Subcutaneous abdominal adipose tissue (tissue), 5 donors: ENCODE results near the gene DBH.
"Not testable (repeated sequence)": the region's sequence is repeated elsewhere in the genome, so short reads cannot be mapped to it uniquely, and the experiment has no call there.

Source experiments
- H3K27ac ChIP-seq: one replicate; pipeline ENCODE4 v1.7.0; 2013; ENCODE audit warnings: low read depth, mild to moderate bottlenecking, inconsistent platforms, low read length, moderate library complexity
- H3K27me3 ChIP-seq, 5 donors: one replicate each; pipeline ENCODE4 v1.7.0; 2013; ENCODE audit warnings: low read length in 5 of 5, inconsistent platforms in 1 of 5; ENCODE audit not compliant: control insufficient read depth in 5 of 5, insufficient read depth in 4 of 5
- H3K36me3 ChIP-seq, 5 donors: one replicate each; pipeline ENCODE4 v1.7.0; 2013; ENCODE audit warnings: low read length in 5 of 5; ENCODE audit not compliant: control insufficient read depth in 5 of 5, insufficient read depth in 5 of 5
- H3K4me1 ChIP-seq, 5 donors: one replicate each; pipeline ENCODE4 v1.7.0; 2013; ENCODE audit warnings: low read length in 5 of 5, mild to moderate bottlenecking in 3 of 5, moderate library complexity in 1 of 5; ENCODE audit not compliant: control insufficient read depth in 5 of 5, insufficient read depth in 5 of 5
- H3K4me3 ChIP-seq, 5 donors: one replicate each; pipeline ENCODE4 v1.7.0; 2013; ENCODE audit warnings: low read length in 5 of 5, low read depth in 1 of 5
- H3K9ac ChIP-seq, 5 donors: one replicate each; pipeline ENCODE4 v1.7.0; 2013; ENCODE audit warnings: low read length in 5 of 5, mild to moderate bottlenecking in 4 of 5, moderate library complexity in 3 of 5
- H3K9me3 ChIP-seq, 5 donors: one replicate each; pipeline ENCODE4 v1.7.0; 2013; ENCODE audit warnings: low read length in 5 of 5; ENCODE audit not compliant: control insufficient read depth in 5 of 5
- donor health status: healthy.
- donor health status: healthy.
- donor health status: healthy.
- donor health status: healthy.
- donor health status: healthy.

DBH gene

DNA sequence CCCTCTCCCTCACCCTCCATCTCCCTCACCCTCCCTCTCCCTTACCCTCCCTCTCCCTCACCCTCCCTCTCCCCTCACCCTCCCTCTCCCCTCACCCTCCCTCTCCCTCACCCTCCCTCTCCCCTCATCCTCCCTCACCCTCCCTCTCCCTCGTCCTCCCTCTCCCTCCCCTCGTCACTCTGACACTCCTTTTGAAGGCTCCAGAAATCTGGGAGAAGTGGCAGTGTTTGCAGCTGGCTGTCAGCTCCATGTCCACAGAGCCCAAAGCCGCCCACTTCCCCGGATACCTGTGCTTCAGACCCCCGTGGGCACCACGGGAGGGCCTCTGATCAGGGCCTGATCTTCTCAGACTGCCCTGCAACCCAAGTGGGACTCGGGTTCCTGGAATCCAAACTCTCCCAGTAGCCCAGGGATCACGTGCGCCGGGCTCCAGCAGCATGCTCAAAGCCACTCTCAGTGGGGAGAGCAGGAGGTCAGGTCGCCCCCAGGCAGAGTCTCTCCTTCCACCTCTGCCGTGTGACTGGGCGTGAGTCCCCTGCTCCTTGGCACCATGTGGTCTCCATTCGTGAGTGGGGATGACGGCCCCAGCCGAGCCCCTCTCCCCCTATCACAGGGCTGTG is 33.1 kb downstream of the DBH start:
- no peak overlapping the region for H3K9ac ChIP-seq
- no peak overlapping the region for H3K4me3 ChIP-seq
- H3K9me3 ChIP-seq = peaks cover 0 to 6% (median 5%) of the 10 kb centered on the region in 5 donors
- peaks cover 0 to 9% (median 4%) of the 10 kb centered on the region in 5 donors for H3K4me1 ChIP-seq
- H3K27me3 ChIP-seq = peaks cover 3 to 11% (median 7%) of the 10 kb centered on the region in 5 donors
- H3K36me3 ChIP-seq = no peaks in the 10 kb centered on the region
- H3K27ac ChIP-seq = no peak overlapping the region

DNA sequence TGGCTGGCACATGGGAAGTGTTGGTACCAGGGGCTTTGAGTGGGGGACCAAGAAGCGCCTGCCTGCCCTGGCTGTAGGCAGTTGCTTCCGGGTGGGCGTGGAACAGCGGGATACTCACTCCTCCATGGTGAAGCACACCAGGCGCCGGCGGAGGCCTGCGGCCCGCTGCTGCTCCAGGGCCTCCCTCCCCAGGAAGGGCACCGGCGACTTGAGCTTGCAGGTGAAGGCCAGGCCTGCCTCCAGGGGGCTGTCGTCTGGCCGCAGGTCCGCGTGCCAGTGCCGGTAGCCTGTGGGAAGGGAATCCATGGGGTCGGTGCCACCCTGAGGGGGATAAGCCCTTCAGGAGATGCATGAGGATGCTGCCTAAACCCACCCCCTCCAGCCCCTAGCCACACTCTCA is 34.3 kb downstream of the DBH start:
- Histone ChIP-seq H3K4me3 (no peak overlapping the region), H3K27ac (no peak overlapping the region), H3K9me3 (peaks cover 0 to 6% (median 5%) of the 10 kb centered on the region in 5 donors), H3K9ac (no peak overlapping the region), H3K36me3 (no peaks in the 10 kb centered on the region), H3K4me1 (peaks cover 0 to 9% (median 4%) of the 10 kb centered on the region in 5 donors), H3K27me3 (peaks cover 3 to 11% (median 7%) of the 10 kb centered on the region in 5 donors)

DNA sequence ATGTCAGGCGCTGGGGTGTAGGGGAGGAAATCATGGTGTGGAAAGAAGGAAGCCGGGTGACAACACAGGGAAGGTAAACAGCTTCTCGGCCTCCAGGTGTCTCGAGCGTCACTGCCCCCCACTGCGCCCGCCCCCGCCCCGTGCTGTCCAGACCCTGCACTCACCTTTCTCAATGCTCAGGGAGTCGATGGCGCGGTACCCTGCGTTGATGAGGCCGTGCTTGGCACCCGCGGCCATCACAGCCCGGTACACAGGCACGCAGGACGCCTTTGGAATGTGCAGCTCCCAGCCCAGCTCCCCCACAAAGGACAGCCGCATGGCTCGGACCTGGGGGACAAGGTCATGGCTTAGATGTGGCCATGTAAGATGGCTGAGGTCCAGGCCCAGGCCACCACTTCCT is 35.2 kb downstream of the DBH start:
- H3K9ac ChIP-seq = no peak overlapping the region
- peaks cover 0 to 9% (median 4%) of the 10 kb centered on the region in 5 donors for H3K4me1 ChIP-seq
- H3K36me3 ChIP-seq = no peaks in the 10 kb centered on the region
- peaks cover 3 to 11% (median 5%) of the 10 kb centered on the region in 5 donors for H3K27me3 ChIP-seq
- no peak overlapping the region for H3K4me3 ChIP-seq
- H3K27ac ChIP-seq = no peak overlapping the region
- peaks cover 0 to 6% (median 5%) of the 10 kb centered on the region in 5 donors for H3K9me3 ChIP-seq

DNA sequence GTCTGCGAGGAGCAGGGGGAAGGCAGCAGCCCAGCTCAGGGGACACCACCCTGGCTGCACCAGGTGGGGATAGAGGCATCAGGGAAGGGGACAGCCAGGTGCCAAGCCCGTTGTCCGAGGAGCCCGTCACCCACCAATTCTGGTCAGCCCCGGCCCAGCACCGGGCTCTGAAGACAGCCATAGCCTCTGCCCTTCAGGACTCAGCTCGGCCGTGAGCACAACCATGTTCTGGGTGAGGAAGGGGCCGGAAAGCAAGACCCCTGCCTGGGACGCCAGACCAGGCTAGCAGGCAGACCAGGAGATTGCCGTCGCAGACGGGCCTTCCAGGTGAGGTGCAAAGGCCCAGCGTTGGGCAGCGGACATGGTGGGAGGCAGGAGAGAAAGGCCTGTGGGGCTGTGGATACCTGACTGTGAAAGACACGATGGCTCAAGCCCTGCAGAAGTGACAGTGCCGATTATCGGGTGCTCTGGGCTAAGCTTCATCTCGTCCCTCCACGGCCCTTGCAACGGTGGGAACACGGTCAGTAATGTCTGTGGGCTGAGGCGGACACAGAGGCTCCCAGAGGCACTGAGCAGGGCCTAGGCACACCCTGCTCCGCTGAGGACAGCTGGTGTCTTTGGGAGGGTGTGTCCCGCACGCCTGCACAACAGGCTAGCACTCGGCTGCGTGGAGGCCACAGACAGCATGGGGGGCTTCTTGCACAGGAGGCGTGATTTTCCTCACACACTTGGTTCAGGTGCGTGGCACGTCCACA is 36.5 kb downstream of the DBH start:
- Histone ChIP-seq H3K4me3 (no peak overlapping the region), H3K9ac (no peak overlapping the region), H3K27ac (no peak overlapping the region), H3K9me3 (peaks cover 0 to 6% (median 5%) of the 10 kb centered on the region in 5 donors), H3K36me3 (no peaks in the 10 kb centered on the region), H3K4me1 (peaks cover 0 to 8% (median 4%) of the 10 kb centered on the region in 5 donors), H3K27me3 (peaks cover 3 to 11% (median 5%) of the 10 kb centered on the region in 5 donors)

DNA sequence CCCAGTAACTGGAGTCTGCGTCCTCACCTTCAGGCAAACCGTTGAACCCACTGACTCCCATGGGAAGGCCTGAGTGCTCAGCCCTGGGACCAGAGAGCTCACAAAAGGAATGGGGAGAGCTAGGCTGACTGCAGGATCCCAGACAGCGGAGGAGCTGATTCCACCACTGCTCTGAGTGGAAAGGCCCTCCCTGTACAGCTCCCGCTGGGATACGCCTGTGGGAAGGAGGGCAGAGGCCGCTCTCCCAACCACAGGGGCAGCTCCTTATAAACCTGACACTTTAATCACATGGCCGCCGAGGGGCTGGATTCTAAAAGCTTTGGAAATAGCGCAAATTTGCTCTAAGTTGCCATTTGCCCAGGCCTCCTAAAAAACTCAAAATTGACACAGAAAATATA is 37.1 kb downstream of the DBH start:
- Histone ChIP-seq H3K9ac (no peak overlapping the region), H3K4me1 (peaks cover 0 to 8% (median 4%) of the 10 kb centered on the region in 5 donors), H3K27ac (no peak overlapping the region), H3K27me3 (peaks cover 3 to 12% (median 9%) of the 10 kb centered on the region in 5 donors), H3K4me3 (no peak overlapping the region), H3K9me3 (peaks cover 0 to 6% (median 5%) of the 10 kb centered on the region in 5 donors), H3K36me3 (no peaks in the 10 kb centered on the region)

DNA sequence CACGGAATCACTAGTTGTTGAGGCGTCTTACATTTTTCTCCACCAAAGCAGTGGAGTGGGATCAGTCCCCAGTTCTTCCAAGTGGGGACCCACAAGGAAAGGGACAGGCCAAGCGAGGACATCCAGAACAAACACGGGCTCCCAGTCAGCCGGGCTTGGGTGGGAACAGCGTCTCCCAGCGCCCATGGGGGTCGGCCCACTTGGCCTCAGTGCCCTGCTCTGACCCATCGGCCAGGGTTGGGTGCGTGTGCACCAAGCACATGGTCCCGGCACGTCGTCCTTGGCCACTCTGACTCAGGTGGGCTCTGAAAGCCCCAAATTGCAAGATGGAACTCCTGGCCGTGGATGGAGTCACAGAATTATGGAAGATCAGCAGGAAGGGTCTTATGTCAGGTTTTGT is 37.9 kb downstream of the DBH start:
- H3K27ac ChIP-seq = no peak overlapping the region
- H3K27me3 ChIP-seq = peaks cover 3 to 16% (median 13%) of the 10 kb centered on the region in 5 donors
- H3K9me3 ChIP-seq = peaks cover 0 to 6% (median 5%) of the 10 kb centered on the region in 5 donors
- H3K36me3 ChIP-seq = no peaks in the 10 kb centered on the region
- H3K4me3 ChIP-seq = no peak overlapping the region
- H3K4me1 ChIP-seq = peaks cover 0 to 11% (median 7%) of the 10 kb centered on the region in 5 donors
- no peak overlapping the region for H3K9ac ChIP-seq

DNA sequence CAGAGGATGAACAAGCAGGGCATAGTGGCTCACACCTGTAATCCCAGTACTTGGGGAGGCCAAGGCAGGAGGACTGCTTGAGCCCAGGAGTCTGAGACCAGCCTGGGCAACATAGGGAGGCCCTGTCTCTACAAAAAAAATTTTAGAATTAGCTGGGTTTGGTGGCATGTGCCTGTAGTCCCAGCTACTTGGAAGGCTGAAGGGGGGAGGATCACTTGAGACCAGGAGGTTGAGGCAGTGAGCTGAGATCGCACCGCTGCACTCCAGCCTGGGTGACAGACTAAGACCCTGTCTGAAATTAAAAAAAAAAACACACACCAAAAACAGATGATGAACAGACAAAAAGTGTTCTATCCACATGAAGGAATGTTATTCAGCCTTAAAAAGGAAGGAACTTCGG is 39.6 kb downstream of the DBH start:
- H3K27me3 ChIP-seq = peaks cover under 1 to 25% (median 15%) of the 10 kb centered on the region in 5 donors
- H3K9ac ChIP-seq, H3K27ac ChIP-seq, H3K9me3 ChIP-seq, H3K4me3 ChIP-seq, H3K36me3 ChIP-seq: not testable (repeated sequence)
- peaks cover 0 to 25% (median 16%) of the 10 kb centered on the region in 5 donors for H3K4me1 ChIP-seq

DNA sequence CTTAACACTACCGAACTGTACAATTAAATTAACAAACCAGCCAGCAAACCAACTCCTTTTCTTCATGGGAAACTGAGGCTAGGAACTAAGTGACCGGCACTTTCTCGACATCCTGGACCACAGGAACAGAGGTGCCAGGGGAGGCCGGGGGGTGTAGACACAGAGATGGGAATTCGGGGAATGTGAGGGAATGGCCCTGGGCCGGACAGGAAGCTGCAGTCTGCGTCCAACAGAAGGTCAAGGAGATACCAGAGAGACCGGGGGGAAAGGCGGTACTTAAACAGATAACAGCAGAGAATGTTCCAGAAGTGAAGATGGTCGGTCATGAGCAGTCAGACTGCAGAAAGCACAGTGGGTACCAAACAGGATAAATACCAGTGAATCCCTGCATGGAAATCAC is 40.3 kb downstream of the DBH start:
- no peak overlapping the region for H3K27ac ChIP-seq

DNA sequence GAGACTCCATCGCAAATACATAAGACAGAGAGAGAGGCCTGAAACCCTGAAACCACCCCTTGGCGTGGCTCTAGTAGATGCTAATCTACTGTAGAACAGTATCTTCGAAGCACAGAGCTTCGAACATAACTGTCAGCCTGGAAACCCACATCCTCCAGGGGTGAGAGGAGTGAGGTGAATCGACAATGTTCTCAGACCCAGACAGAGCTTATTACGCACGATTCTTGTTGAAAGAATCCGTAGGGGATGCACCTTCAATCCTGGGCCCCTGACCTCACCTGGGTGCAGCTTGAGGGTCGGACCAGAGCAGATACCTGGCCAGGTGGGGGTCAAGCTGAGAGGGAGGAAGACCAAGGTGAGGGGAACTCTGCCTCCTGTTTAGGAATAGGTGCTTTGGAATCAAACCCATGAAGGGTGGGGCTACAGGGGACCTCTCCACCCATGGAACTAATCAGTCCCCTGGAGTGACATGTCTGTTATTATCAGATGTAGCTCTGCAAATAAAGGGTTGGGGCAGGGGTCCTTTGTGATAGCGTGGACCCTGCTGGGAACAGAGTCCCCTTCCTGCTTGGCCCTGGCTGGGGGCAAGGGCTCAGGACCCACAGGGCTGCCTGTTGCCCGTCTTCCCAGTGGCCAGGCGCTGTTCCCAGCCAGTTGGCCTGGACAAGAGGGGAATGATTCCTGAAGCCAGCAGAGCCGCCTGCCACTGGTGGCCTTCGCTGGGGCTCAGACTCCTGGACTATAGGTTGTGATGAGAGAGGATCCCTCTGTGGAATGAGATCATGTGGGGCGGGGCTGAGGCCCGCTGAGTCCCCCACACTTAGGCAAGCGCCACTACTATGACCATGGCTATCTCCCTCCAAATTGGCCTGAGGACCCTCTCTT is 41.2 kb downstream of the DBH start:
- Histone ChIP-seq H3K36me3 (no peaks in the 10 kb centered on the region), H3K27ac (no peak overlapping the region), H3K9ac (no peak overlapping the region), H3K4me3 (no peak overlapping the region), H3K9me3 (no peaks in the 10 kb centered on the region), H3K4me1 (peaks cover 0 to 25% (median 16%) of the 10 kb centered on the region in 5 donors), H3K27me3 (peaks cover 7 to 35% (median 19%) of the 10 kb centered on the region in 5 donors)

More for the DNA sequence above, 40.3 kb downstream of the DBH start:
- no peaks in the 10 kb centered on the region for H3K36me3 ChIP-seq
- H3K27me3 ChIP-seq = peaks cover 7 to 31% (median 17%) of the 10 kb centered on the region in 5 donors
- peaks cover 0 to 25% (median 16%) of the 10 kb centered on the region in 5 donors for H3K4me1 ChIP-seq
- H3K9me3 ChIP-seq = peaks cover 0 to 6% (median 5%) of the 10 kb centered on the region in 5 donors
- no peak overlapping the region for H3K9ac ChIP-seq
- H3K4me3 ChIP-seq = no peak overlapping the region
